ENCODE measurements around the gene ZNF892.

DNA sequence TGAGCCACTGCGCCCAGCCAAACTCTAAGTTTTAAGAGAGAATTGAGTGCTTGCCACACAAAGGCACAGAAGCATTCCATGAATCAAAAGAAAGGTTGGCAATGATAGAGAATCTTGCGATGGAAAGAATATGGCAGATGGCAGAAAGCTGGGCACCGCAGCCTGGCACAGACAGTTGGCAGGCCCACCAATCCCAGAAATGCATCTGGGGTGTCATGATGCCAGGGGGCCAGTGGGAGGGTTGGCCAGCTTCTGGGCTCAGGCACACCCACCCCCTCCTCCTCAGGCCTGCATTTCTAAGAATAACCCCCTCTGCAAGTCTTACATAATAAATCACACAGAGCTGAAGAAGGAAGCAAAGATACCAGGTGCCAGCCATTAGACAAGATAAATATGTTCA, 22.1 kb upstream of the ZNF892 start:
- TF ChIP-seq, protein P1, sequence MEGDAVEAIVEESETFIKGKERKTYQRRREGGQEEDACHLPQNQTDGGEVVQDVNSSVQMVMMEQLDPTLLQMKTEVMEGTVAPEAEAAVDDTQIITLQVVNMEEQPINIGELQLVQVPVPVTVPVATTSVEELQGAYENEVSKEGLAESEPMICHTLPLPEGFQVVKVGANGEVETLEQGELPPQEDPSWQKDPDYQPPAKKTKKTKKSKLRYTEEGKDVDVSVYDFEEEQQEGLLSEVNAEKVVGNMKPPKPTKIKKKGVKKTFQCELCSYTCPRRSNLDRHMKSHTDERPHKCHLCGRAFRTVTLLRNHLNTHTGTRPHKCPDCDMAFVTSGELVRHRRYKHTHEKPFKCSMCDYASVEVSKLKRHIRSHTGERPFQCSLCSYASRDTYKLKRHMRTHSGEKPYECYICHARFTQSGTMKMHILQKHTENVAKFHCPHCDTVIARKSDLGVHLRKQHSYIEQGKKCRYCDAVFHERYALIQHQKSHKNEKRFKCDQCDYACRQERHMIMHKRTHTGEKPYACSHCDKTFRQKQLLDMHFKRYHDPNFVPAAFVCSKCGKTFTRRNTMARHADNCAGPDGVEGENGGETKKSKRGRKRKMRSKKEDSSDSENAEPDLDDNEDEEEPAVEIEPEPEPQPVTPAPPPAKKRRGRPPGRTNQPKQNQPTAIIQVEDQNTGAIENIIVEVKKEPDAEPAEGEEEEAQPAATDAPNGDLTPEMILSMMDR (IDR thresholded peaks at IDR 0.05): no peak
- no peak for TF ChIP-seq POLR2A (IDR thresholded peaks at IDR 0.05)

Measured in body of pancreas (tissue), 4 donors.